Mucosa of gallbladder (tissue), 1 donor: ENCODE results near the gene METTL25. TPM values are rescaled to one million over a fixed set of nuclear protein-coding genes. Genes with fewer than 3 reads are reported as not detected.

Experiments used
- DNase-seq: peaks from one replicate; pipeline ENCODE4 v3.0.0-alpha.2; 2020; ENCODE audit warnings: low spot score
- total RNA-seq: library from RNA; stranded (reverse); gene quantifications from one replicate; pipeline ENCODE4 v1.2.1, GENCODE V29; 2021
- donor health status: DM: no; HTN: no; CAD: no.

Gene METTL25
- total RNA-seq, 1 donor from 2014 or later: 14.0 TPM

GRCh38 chr12:82525616-82526015 lies 167.3 kb downstream of the METTL25 start:
- no peak for DNase-seq

- peak; percentile 24 for DNase-seq
Observed at GRCh38 chr12:82527165-82527780, 168.9 kb downstream of the METTL25 start.

Other genes starting within 250 kb of the METTL25 start
- gene CCDC59, start 142 bp upstream of the METTL25 start, total RNA-seq: 19.4 TPM